HCT116 (cell line): ENCODE results near the gene DNAJC8. TPM values are rescaled to one million over a fixed set of nuclear protein-coding genes. Genes with fewer than 3 reads are reported as not detected.

Source experiments
- ATAC-seq: fragments of 200-7000 bp; cut with Tn5 transposase; 2 replicates; pipeline ENCODE4 v1.9.1; 2020; ENCODE audit warnings: mild to moderate bottlenecking, moderate library complexity
- BruUV-seq: library from RNA; stranded (reverse); fragments of 400-500 nt; replicated peaks from 2 replicates; lab custom pipeline; 2021; lab: Mats Ljungman, UMichigan
- CTCF ChIA-PET: fragments of 300-600 bp; sonication (Branson Sonifier 250); formaldehyde crosslinking; loops from one replicate; lab custom pipeline; 2021; ENCODE audit warnings: antibody characterized with exemption; lab: Charles Lee
- POLR2A ChIA-PET: fragments of 300-600, 350-600 bp; sonication (Branson Sonifier 250); formaldehyde crosslinking; loops from one replicate; lab custom pipeline; 2021; ENCODE audit warnings: antibody characterized with exemption; lab: Charles Lee
- RAD21 ChIA-PET, 2 experiments: fragments of 300-600 bp; sonication (Branson Sonifier 250); formaldehyde crosslinking; loops; one replicate each; lab custom pipeline; 2023; ENCODE audit warnings: low total read pairs in 2 of 2; ENCODE audit not compliant: uncharacterized antibody in 2 of 2, unreplicated experiment in 2 of 2, low non-redundant PET in 1 of 2; lab: Charles Lee
- DNase-seq: peaks from one replicate; pipeline ENCODE4 v3.0.0-alpha.2; 2010; ENCODE audit warnings: low read depth, low spot score
- H2AFZ ChIP-seq: fragments of 200-600 bp; shearing (Covaris generic), sonication (generic); 2 replicates; pipeline ENCODE4 v1.6.1; 2017; ENCODE audit warnings: low read depth, mixed run types, mixed read lengths, antibody characterized with exemption, low read length; ENCODE audit not compliant: poor library complexity, severe bottlenecking
- H3K27ac ChIP-seq: 2 replicates; pipeline ENCODE4 v1.5.1; 2012; ENCODE audit warnings: low read depth, low read length
- H3K27me3 ChIP-seq: fragments of 200-600 bp; sonication (generic); 2 replicates; pipeline ENCODE4 v1.6.1; 2016; ENCODE audit warnings: mixed run types, low read length, mixed read lengths; ENCODE audit not compliant: insufficient read depth
- H3K36me3 ChIP-seq, 2 experiments: fragments of 200-500 bp in 1 of 2; fragments of 200-600 bp in 1 of 2; sonication (Bioruptor generic) in 1 of 2; sonication (generic) in 1 of 2; 2 replicates each; pipeline versions ENCODE4 v1.5.1 to v1.6.1; 2014 to 2016; ENCODE audit warnings: low read length in 2 of 2, inconsistent platforms in 1 of 2, mixed read lengths in 1 of 2, mixed run types in 1 of 2; ENCODE audit not compliant: insufficient read depth in 2 of 2, control insufficient read depth in 1 of 2
- H3K4me1 ChIP-seq, 2 experiments: fragments of 200-600 bp in 1 of 2; sonication (generic) in 1 of 2; 2 replicates each; pipeline versions ENCODE4 v1.5.1 to v1.6.1; 2012 to 2017; ENCODE audit warnings: low read length in 2 of 2, inconsistent platforms in 1 of 2, mild to moderate bottlenecking in 1 of 2, mixed read lengths in 1 of 2, mixed run types in 1 of 2, moderate library complexity in 1 of 2; ENCODE audit not compliant: insufficient read depth in 2 of 2, control insufficient read depth in 1 of 2
- H3K4me2 ChIP-seq: fragments of 200-600 bp; sonication (generic); 2 replicates; pipeline ENCODE4 v1.6.1; 2017; ENCODE audit warnings: mixed run types, low read length, mixed read lengths
- H3K4me3 ChIP-seq, 2 experiments: fragments of 200-600 bp in 1 of 2; sonication (generic) in 1 of 2; replicated peaks in 1 of 2; 2 replicates each; pipeline ENCODE4 v1.5.1; 2011 to 2016; ENCODE audit warnings: low read length in 2 of 2, control low read depth in 1 of 2, low read depth in 1 of 2, mild to moderate bottlenecking in 1 of 2, mixed read lengths in 1 of 2, mixed run types in 1 of 2
- H3K79me2 ChIP-seq: fragments of 200-600 bp; sonication (generic); 2 replicates; pipeline ENCODE4 v1.6.1; 2017; ENCODE audit warnings: mild to moderate bottlenecking, mixed run types, low read length, moderate library complexity, mixed read lengths; ENCODE audit not compliant: insufficient read depth
- H3K9ac ChIP-seq: fragments of 200-600 bp; sonication (generic); 2 replicates; pipeline ENCODE4 v1.6.1; 2016; ENCODE audit warnings: low read length, mixed read lengths
- H3K9me2 ChIP-seq: fragments of 200-600 bp; sonication (generic), shearing (Covaris generic); 2 replicates; pipeline ENCODE4 v1.6.1; 2017; ENCODE audit warnings: mixed run types, mild to moderate bottlenecking, moderate library complexity; ENCODE audit not compliant: insufficient read depth
- H3K9me3 ChIP-seq, 2 experiments: fragments of 200-500 bp in 1 of 2; fragments of 200-600 bp in 1 of 2; sonication (Bioruptor generic) in 1 of 2; sonication (generic) in 1 of 2; 2 replicates each; pipeline ENCODE4 v1.6.1; 2014 to 2017; ENCODE audit warnings: low read length in 2 of 2, mixed read lengths in 2 of 2, inconsistent platforms in 1 of 2, low read depth in 1 of 2, mild to moderate bottlenecking in 1 of 2, mixed run types in 1 of 2, moderate library complexity in 1 of 2; ENCODE audit not compliant: control insufficient read depth in 1 of 2, insufficient read depth in 1 of 2
- H4K20me1 ChIP-seq: fragments of 200-600 bp; sonication (generic), shearing (Covaris generic); 2 replicates; pipeline ENCODE4 v1.6.1; 2017; ENCODE audit warnings: mixed run types, mild to moderate bottlenecking, moderate library complexity; ENCODE audit not compliant: insufficient read depth
- ELF1 ChIP-seq: IDR thresholded peaks from 2 replicates; pipeline ENCODE4 v1.6.1; 2012; ENCODE audit warnings: low read depth, borderline replicate concordance
- POLR2A ChIP-seq: IDR thresholded peaks from 2 replicates; pipeline ENCODE4 v1.7.0; 2011; ENCODE audit warnings: borderline replicate concordance; ENCODE audit not compliant: insufficient read depth, insufficient read length; ENCODE audit errors: extremely low read depth
- SIN3A ChIP-seq: IDR thresholded peaks from 2 replicates; pipeline ENCODE4 v1.6.1; 2012; ENCODE audit warnings: low read depth
- SRF ChIP-seq: IDR thresholded peaks from 2 replicates; pipeline ENCODE4 v1.6.1; 2012; ENCODE audit warnings: low read depth
- YY1 ChIP-seq: IDR thresholded peaks from 2 replicates; pipeline ENCODE4 v1.6.1; 2011; ENCODE audit warnings: low read length, low read depth, moderate library complexity, mild to moderate bottlenecking; ENCODE audit not compliant: insufficient replicate concordance; ENCODE audit errors: extremely low read depth
- intact Hi-C: fragments of 100-400 bp; cut with micrococcal nuclease; formaldehyde crosslinking; loops from 2 replicates; pipeline ENCODE4 v1.10.0; 2022
- total RNA-seq: library from RNA; stranded (reverse); gene quantifications from one replicate; pipeline ENCODE4 v1.2.1, GENCODE V29; 2021; ENCODE audit not compliant: unreplicated experiment
- TF ChIP-seq, protein P1 (sequence below): IDR thresholded peaks from 2 replicates; pipeline ENCODE4 v1.6.1; 2011; ENCODE audit warnings: mild to moderate bottlenecking, low read length, moderate library complexity; ENCODE audit not compliant: insufficient replicate concordance; ENCODE audit errors: extremely low read depth
- TF ChIP-seq, protein P2 (sequence below), 3 experiments: fragments of 200-600 bp in 1 of 3; sonication (generic) in 1 of 3; IDR thresholded peaks in 2 of 3; conservative IDR thresholded peaks in 1 of 3; 2 replicates each; pipeline ENCODE4 v1.5.1; 2012 to 2017; ENCODE audit warnings: low read depth in 2 of 3, low read length in 2 of 3, antibody characterized with exemption in 1 of 3, borderline replicate concordance in 1 of 3, control low read depth in 1 of 3, mild to moderate bottlenecking in 1 of 3, mixed read lengths in 1 of 3, mixed run types in 1 of 3, moderate library complexity in 1 of 3; ENCODE audit not compliant: insufficient read depth in 1 of 3

DNAJC8 gene
- total RNA-seq, 1 experiment from 2014 or later = 102 TPM

DNA sequence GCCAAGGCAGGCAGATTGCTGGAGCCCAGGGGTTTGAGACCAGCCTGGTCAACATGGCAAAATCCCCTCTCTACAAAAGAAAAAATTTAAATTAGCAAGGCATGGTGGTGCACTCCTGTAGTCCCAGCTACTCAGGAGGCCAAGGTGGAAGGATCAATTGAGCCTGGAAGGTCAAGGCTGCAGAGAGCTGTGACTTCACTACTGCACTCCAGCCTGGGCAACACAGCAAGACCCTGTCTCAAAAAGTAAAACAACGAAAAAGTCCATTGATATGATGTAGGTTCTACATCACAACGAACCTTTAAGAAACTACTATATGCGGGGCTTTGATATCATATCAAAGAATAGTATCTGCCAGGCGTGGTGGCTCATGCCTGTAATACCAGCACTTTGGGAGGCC is 77.2 kb downstream of the DNAJC8 start (continued):
- no peak for TF ChIP-seq ELF1
- TF ChIP-seq, protein P1, sequence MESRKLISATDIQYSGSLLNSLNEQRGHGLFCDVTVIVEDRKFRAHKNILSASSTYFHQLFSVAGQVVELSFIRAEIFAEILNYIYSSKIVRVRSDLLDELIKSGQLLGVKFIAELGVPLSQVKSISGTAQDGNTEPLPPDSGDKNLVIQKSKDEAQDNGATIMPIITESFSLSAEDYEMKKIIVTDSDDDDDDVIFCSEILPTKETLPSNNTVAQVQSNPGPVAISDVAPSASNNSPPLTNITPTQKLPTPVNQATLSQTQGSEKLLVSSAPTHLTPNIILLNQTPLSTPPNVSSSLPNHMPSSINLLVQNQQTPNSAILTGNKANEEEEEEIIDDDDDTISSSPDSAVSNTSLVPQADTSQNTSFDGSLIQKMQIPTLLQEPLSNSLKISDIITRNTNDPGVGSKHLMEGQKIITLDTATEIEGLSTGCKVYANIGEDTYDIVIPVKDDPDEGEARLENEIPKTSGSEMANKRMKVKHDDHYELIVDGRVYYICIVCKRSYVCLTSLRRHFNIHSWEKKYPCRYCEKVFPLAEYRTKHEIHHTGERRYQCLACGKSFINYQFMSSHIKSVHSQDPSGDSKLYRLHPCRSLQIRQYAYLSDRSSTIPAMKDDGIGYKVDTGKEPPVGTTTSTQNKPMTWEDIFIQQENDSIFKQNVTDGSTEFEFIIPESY = no peak
- TF ChIP-seq SRF = no peak

DNA sequence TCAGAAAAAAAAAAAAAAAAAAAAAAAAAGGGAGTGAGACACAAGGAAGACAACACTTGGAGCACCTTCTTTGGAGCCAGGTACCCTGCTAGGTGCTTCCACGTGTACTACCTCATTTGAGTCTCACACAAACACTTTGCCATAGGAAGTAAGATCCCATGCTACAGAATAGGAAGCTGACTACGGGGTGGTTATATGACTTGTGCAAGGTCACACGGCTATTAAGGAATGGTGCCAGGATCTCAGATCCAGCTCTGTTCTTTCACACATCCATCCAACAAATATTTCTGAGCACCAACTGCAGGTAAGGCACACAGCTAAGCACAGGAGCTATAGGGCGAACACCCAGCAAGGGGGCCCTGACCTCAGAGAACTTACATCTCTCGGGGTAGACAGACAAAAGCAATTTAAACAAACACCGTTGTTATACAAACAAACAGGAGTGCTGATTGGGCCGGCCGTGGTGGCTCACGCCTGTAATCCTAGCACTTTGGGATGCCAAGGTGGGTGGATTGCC is 78.7 kb downstream of the DNAJC8 start:
- CTCF ChIA-PET = interaction anchor here (0.7 kb wide), 1 partner anchor 879 kb away, joined by 4 read pairs; no protein-coding TSS in a partner anchor
- POLR2A ChIA-PET = interaction anchor here (0.7 kb wide), 1 partner anchor 19 kb away, joined by 5 read pairs; no protein-coding TSS in a partner anchor

More for the DNA sequence above, 78.7 kb downstream of the DNAJC8 start:
- intact Hi-C loops = no loop called here
- no peaks in the 10 kb centered on the region for H3K9me3 ChIP-seq
- ATAC-seq (no peak), DNase-seq (no peak)
- no peak overlapping the region for H3K27ac ChIP-seq
- H3K4me2 ChIP-seq = no peak overlapping the region
- H3K4me1 ChIP-seq = peaks cover 4 to 9% of the 10 kb centered on the region in 2 experiments
- no peaks in the 10 kb centered on the region for H4K20me1 ChIP-seq
- no peaks in the 10 kb centered on the region for H3K27me3 ChIP-seq
- no peaks in the 10 kb centered on the region for H3K79me2 ChIP-seq
- H3K4me3 ChIP-seq = no peak overlapping the region
- H2AFZ ChIP-seq = no peak overlapping the region
- no TSS peak for BruUV-seq
- H3K9ac ChIP-seq = no peak overlapping the region
- no peak for TF ChIP-seq POLR2A
- no peak for TF ChIP-seq YY1
- TF ChIP-seq, protein P2, sequence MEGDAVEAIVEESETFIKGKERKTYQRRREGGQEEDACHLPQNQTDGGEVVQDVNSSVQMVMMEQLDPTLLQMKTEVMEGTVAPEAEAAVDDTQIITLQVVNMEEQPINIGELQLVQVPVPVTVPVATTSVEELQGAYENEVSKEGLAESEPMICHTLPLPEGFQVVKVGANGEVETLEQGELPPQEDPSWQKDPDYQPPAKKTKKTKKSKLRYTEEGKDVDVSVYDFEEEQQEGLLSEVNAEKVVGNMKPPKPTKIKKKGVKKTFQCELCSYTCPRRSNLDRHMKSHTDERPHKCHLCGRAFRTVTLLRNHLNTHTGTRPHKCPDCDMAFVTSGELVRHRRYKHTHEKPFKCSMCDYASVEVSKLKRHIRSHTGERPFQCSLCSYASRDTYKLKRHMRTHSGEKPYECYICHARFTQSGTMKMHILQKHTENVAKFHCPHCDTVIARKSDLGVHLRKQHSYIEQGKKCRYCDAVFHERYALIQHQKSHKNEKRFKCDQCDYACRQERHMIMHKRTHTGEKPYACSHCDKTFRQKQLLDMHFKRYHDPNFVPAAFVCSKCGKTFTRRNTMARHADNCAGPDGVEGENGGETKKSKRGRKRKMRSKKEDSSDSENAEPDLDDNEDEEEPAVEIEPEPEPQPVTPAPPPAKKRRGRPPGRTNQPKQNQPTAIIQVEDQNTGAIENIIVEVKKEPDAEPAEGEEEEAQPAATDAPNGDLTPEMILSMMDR (IDR thresholded peaks at IDR 0.05 in 2 of 3, conservative IDR thresholded peaks at IDR 0.05 in 1 of 3; ENCODE audit: borderline replicate concordance in 1 of 3, insufficient read depth in 1 of 3, low read depth in 2 of 3, low read length in 2 of 3) = no peak
- no peak for TF ChIP-seq SIN3A
- no peak for TF ChIP-seq ELF1
- H3K9me2 ChIP-seq = no peaks in the 10 kb centered on the region
- RAD21 ChIA-PET = no interaction called here
- H3K36me3 ChIP-seq = no peaks in the 10 kb centered on the region

Other genes starting within 250 kb of the DNAJC8 start
- gene EYA3, start 144.4 kb downstream of the DNAJC8 start, total RNA-seq = 25.9 TPM
- gene PTAFR, start 56.3 kb downstream of the DNAJC8 start, total RNA-seq = 1.3 TPM
- gene ATP5IF1, start 3.1 kb upstream of the DNAJC8 start, total RNA-seq = 169 TPM
- 36.8 TPM for gene SESN2, start 26.5 kb upstream of the DNAJC8 start, total RNA-seq
- gene MED18, start 96.0 kb upstream of the DNAJC8 start, total RNA-seq = 23.8 TPM
- 36.0 TPM for gene PHACTR4, start 136.7 kb upstream of the DNAJC8 start, total RNA-seq